Hindlimb muscle (tissue), 1 donor: ENCODE results near the gene SMIM44. TPM values are rescaled to one million over a fixed set of nuclear protein-coding genes. Genes with fewer than 3 reads are reported as not detected.

ENCODE experiments used
- DNase-seq: peaks from one replicate; pipeline ENCODE4 v3.0.0-alpha.2; 2013
- polyA plus RNA-seq: library from polyadenylated mRNA; unstranded; fragments of 120-200 nt; gene quantifications from one replicate; pipeline ENCODE4 v1.2.1, GENCODE V29; 2013; ENCODE audit not compliant: insufficient read length

The SMIM44 gene
- polyA plus RNA-seq, 1 donor = not detected

GRCh38 chr19:3499738-3500428 lies 16.6 kb upstream of the SMIM44 start:
- DNase-seq = no peak

GRCh38 chr19:3497757-3498520 lies 14.7 kb upstream of the SMIM44 start:
- no peak for DNase-seq

GRCh38 chr19:3496392-3497273 lies 13.4 kb upstream of the SMIM44 start:
- DNase-seq = no peak

- DNase-seq = no peak
Measured at GRCh38 chr19:3494559-3494958, 11.3 kb upstream of the SMIM44 start.

GRCh38 chr19:3494051-3494450 lies 10.8 kb upstream of the SMIM44 start:
- DNase-seq = no peak

- no peak for DNase-seq
Measured at GRCh38 chr19:3493651-3494050, 10.4 kb upstream of the SMIM44 start.

GRCh38 chr19:3492919-3493318 lies 9.7 kb upstream of the SMIM44 start:
- no peak for DNase-seq

GRCh38 chr19:3492131-3492839 lies 9.0 kb upstream of the SMIM44 start:
- no peak for DNase-seq

- no peak for DNase-seq
Measured at GRCh38 chr19:3491396-3492119, 8.3 kb upstream of the SMIM44 start.

- DNase-seq = no peak
Measured at GRCh38 chr19:3482507-3483225, 575 bp downstream of the SMIM44 start.

GRCh38 chr19:3481241-3482090 lies 1.8 kb downstream of the SMIM44 start:
- no peak for DNase-seq

- no peak for DNase-seq
Measured at GRCh38 chr19:3480383-3481091, 2.7 kb downstream of the SMIM44 start, which contains the start of gene SMIM24. TSS of gene SMIM24 (minus strand) at chr19:3480525. CDS start at chr19:3480463, 62 bp downstream.

GRCh38 chr19:3479834-3480215 lies 3.4 kb downstream of the SMIM44 start:
- DNase-seq = no peak

GRCh38 chr19:3479177-3479833 lies 3.9 kb downstream of the SMIM44 start:
- DNase-seq = no peak

- DNase-seq = no peak
Measured at GRCh38 chr19:3478409-3479176, 4.6 kb downstream of the SMIM44 start.

GRCh38 chr19:3477951-3478350 lies 5.3 kb downstream of the SMIM44 start:
- no peak for DNase-seq

GRCh38 chr19:3477506-3477905 lies 5.7 kb downstream of the SMIM44 start:
- no peak for DNase-seq

GRCh38 chr19:3476830-3477229 lies 6.4 kb downstream of the SMIM44 start:
- DNase-seq = no peak
